Stimulated activated CD8-positive, alpha-beta memory T cell treated with anti-CD3 and anti-CD28 coated beads, Interleukin-2, amount 100 ng/mL, for 48 hours (primary cell): Measurements from ENCODE around the gene RSRC1.
"Not testable (repeated sequence)": the region's sequence is repeated elsewhere in the genome, so short reads cannot be mapped to it uniquely, and the experiment has no call there.

Source experiments
- DNase-seq, 2 donors: peaks; one replicate each; pipeline ENCODE4 v3.0.0-alpha.2; 2020; ENCODE audit warnings: low read depth in 2 of 2

RSRC1 gene

DNA sequence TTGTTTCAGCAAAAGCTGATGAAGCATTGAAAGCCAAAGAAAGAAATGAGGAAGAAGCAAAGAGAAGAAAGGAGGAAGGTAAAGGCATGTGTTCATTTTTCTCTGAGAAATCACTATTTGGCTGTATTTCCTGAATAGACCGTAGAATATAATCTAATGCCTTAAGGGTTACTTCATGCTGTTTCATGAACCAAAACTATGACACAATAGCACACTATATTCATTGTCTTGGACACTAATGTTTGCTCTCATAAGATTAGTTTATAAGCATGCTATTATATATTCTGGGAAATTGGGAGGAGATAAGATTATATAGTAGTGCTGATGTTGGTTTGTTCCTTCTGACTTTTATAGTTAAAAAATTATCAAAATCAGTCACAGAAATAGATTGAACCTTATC lies 351.0 kb downstream of the RSRC1 start:
- DNase-seq, result no peak

DNA sequence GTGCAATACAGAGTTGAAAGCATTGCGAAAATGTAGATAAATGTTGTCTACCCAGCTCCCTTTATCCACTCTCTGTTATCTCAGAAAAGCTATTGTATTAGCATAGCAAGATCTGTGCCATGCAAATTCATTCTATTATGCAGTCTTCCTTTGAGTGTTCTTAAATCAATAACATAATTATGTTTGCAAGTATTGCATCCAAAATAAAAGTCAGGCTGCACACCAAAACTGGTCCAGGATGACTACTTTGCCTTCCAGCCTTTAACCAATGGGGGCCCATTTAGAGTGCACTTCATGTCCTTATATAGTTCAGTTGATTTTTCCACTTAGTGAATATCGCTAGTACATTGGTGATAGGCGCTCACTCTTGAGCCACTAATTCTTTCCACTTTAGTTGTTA lies 353.7 kb downstream of the RSRC1 start:
- no peak for DNase-seq

DNA sequence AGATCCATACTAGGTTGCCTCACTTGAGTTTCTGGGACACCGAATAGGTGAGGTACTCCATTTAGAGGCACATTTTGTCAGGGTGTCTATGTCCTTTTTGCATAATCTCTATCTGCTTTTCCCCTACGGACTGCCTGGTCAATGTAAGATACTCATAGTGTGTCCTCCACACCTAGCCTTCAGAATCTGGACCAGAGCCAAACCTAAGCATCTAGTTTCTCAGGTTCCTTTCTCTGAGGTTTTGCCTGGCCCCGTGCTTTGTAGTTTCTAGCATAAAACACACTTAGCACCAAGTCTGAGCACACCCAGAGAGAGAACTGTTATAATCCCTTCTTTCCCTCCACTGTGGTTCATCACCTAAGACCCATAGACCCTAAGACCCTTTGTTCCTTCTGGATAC lies 355.2 kb downstream of the RSRC1 start:
- no peak for DNase-seq

DNA sequence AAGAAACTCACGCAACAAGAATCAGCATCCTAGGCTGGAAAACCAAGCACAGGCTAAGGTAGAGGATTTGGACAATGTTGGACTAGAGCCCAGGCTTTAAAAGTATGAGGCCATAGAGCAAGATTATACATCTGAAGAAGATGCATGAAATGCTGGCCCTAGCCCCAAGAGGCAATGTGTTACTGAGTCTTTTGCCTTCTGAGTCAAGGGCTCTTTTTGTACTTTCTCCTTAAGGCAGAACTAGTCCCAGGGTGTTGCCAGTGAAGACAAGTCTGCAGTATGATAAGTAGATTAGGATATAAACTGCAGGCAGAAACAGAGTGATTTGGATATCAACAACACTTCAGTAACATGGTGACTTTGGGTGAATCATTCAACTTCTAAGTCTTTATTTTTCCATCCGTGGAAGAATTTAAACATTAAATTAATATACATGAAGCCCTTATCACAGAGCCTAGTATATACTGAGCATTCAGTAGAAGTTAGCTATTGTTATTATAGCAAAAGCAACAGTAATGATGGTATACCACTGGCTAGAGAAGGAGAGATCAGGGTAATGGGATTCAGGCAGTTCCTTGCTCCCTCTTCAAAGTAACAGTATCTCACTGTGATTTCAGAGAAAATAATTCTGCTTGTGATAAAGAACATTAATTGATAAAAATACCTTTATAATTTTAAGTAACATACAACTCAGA lies 361.2 kb downstream of the RSRC1 start:
- no peak for DNase-seq

DNA sequence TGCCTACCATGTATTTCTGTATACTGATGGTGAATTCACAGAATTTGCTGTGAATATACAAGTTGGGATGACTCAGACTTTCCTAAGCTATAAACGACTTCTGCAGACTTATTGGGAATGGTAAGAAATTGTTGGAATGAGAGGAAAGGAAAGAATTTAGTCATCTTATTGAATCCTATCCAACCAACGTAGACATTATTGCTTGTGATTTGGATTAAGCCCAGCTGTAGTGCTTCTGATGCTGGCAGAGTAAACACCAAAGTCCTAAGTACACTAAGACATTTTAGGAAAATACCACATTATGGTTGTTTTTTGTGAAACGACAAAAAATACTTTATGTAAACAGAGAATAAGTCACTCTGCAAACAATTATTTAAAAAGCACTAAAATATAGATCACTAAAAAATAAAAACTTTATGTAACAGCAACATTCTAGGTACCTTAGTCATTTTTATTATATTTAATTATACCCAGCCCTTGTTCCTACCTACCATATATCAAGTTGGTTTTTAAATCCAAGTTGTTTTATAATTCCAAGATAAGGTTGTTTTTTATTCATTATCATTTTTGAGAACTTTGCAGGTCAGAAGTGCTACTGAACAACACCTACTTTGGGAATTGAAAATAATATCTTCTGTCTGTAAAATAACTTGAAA lies 361.9 kb downstream of the RSRC1 start:
- DNase-seq, result no peak

- DNase-seq, result no peak
These were observed 369.2 kb downstream of the RSRC1 start for GRCh38 chr3:158479051-158479450.

GRCh38 chr3:158483701-158484235 lies 373.9 kb downstream of the RSRC1 start:
- no peak for DNase-seq

GRCh38 chr3:158486200-158486599 lies 376.3 kb downstream of the RSRC1 start:
- no peak for DNase-seq

GRCh38 chr3:158488670-158489069 lies 378.8 kb downstream of the RSRC1 start:
- no peak for DNase-seq

DNA sequence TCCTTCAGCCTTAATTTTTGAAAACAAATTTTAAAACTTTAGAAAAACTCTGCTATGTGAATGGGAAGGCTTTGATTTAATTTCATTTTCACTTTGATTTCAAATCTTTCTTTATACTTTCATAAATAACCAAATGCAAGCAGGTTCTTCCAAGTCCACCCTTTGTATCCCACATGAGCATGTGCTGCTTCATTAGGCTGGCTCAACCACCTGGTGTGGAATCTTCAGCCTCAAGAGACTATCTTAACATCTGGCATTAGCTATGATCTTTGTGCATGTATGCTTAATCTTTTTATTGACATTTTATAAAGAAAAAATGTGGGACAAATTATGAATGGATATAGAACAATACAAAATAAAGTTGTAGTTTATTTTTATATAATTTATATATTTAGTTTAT lies 379.3 kb downstream of the RSRC1 start:
- DNase-seq, result no peak

DNA sequence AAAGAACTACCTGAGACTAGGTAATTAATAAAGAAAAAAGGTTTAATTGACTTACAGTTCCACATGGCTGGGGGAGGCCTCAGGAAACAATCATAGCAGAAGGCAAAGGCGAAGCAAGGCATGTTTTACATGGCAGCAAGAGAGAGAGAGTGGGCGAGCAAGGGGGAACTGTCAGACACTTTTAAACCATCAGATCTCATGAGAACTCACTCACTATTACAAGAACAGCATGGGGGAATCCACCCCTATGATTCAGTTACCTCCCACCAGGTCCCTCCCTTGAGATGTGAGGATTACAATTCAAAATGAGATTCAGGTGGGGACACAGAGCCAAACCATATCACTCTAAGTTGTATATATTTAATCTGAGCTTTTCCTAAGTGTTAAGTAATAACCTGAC lies 382.1 kb downstream of the RSRC1 start:
- DNase-seq, result no peak

GRCh38 chr3:158492685-158493084 lies 382.8 kb downstream of the RSRC1 start:
- DNase-seq, result no peak

DNA sequence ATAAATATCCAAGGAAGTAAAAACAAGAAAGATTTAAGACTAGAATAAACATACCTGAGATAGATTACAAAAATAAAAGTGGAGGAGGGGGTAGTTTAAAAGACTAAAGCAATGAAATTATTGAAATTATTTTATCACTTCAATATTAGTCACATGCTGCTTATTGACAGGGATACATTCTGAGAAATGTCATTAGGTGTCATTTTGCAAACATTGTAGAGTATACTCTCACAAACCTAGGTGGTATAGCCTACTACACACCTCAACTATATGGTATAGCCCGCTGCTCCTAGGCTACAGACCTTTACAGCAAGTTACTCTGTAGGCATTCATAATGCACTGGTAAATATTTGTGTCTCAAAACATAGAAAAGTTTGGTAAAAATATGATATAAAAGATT lies 384.0 kb downstream of the RSRC1 start:
- DNase-seq, result no peak

GRCh38 chr3:158494673-158495072 lies 384.8 kb downstream of the RSRC1 start:
- no peak for DNase-seq

- DNase-seq, result not testable (repeated sequence)
These were observed 385.6 kb downstream of the RSRC1 start for GRCh38 chr3:158495398-158495902.

DNA sequence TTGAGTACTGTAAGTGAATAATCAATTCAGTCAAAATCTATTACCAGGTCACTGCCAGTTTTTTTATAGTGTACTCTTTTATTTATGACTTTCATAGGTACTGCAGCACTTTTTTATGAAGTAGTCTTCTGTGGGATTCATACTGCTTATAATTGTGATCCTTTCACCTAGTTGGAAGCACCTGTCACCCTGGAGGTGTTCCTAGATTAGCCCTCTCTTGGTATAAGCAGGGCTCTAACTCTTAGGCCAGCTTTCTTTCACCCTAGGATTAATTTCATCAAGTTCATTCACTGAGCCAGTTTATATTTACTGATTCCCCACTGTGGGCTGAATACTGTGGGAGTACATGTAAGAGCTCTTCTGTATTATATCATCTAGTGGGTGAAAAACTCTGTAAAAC lies 395.2 kb downstream of the RSRC1 start:
- no peak for DNase-seq

- no peak for DNase-seq
These were observed 396.6 kb downstream of the RSRC1 start for GRCh38 chr3:158506456-158506855.

DNA sequence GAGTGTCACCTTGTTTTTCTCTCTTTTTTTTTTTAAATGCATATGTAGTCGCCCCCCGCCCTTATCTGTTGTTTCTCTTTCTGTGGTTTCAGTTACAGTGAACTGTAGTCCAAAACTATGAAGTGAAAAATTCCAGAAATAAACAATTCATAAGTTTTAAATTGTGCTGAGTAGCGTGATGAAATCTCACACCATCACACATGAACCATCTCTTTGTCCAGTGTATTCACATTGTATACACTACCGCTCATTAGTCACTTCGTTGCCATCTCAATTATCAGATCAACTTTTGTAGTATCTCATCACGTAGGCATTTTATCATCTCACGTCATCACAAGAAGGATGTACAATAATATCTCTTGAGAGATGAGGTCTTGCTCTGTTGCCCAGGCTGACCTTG lies 398.6 kb downstream of the RSRC1 start:
- DNase-seq, result no peak

DNA sequence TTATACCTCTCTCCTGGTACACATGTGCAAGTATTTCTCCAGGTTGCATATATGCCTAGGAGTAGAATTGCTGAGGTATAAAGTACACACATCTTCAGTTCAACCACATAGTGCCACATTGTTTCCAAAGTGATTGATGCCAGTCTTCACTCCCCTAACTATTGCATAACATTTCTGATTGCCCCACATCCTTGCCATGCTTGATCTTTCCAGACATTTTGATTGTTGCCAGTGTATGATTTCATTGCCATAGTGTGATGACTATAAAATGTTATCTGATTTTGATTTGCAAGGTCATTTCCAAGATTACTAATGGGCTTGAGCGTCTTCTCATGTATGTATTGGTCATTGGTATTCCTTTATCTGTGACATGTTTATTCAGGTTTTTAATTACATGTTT lies 400.0 kb downstream of the RSRC1 start:
- DNase-seq, result no peak

DNA sequence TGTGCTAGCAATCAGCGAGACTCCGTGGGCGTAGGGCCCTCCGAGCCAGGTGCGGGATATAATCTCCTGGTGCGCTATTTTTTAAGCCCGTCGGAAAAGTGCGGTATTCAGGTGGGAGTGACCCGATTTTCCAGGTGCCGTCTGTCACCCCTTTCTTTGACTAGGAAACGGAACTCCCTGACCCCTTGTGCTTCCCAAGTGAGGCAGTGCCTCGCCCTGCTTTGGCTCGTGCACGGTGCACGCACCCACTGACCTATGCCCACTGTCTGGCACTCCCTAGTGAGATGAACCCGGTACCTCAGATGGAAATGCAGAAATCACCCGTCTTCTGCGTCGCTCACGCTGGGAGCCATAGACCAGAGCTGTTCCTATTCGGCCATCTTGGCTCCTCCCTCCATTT lies 406.8 kb downstream of the RSRC1 start:
- not testable (repeated sequence) for DNase-seq

DNA sequence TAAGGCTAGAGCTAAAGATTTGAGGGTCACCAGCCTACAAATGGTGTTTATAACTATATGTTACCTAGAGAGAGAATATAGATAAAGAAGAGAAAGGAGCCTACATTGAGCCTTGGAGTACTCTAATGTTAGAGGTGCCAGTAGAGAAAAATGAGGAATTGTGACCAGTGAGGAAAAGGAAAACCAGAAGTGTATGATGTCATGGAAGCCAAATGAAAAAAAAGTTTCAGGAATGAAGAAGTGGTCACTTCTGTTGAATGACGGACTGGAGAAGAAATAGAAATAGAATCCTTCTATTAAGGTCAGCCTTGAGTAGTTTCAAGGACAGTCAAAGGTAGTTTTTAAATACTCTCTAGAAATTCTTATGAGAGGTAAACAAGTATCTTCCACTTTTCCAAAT lies 409.9 kb downstream of the RSRC1 start:
- no peak for DNase-seq

DNA sequence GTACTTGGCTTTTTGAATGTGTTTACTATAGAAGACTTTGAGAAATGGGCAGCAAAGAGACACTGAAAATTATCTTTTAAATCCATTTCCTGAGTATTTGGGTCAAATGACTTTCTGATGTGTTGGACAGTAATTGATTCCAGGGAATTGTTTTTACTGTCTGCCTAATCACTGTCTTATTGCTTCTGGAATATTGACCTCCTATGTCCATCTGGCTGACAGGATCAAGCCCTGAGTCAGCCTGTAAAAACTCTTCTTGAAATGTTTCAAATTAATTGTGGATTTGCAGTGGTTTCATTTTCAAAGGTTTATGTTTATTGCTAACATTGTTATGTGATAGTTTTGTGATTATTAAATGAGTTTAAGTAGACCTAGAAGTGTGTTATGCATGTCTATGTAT lies 410.5 kb downstream of the RSRC1 start:
- no peak for DNase-seq
